ENCODE results near the gene GJD4. TPM values are rescaled to one million over a fixed set of nuclear protein-coding genes. Genes with fewer than 3 reads are reported as not detected.
A peak's percentile ranks its signal among the peaks of the same experiment; 100 is the strongest.

GJD4 gene
- total RNA-seq, 1 experiment from 2014 or later, result 0.33 TPM

GRCh38 chr10:35643151-35644049, 38.3 kb downstream of the GJD4 start:
- peak overlapping the region; percentile 86 for H2AFZ ChIP-seq (ENCODE audit: low read length)
- H3K9me3 ChIP-seq (ENCODE audit: low read length), result no peaks in the 10 kb centered on the region
- peaks cover 15% of the 10 kb centered on the region for H4K20me1 ChIP-seq (ENCODE audit: low read length)
- no peaks in the 10 kb centered on the region for H3K9me2 ChIP-seq (replicated peaks; ENCODE audit: low read length)
- H3K4me2 ChIP-seq (ENCODE audit: low read length), result peak overlapping the region; percentile 94
- TF ChIP-seq CTCF (conservative IDR thresholded peaks at IDR 0.05; ENCODE audit: low read depth, low read length) (peak; percentile 29; the same call in 1 of the 2 replicates), EZH2 (IDR thresholded peaks at IDR 0.05; ENCODE audit: low read length, unreplicated experiment) (no peak)
- CTCF ChIA-PET, result interaction anchor here (0.6 kb wide), 1 partner anchor 529 kb away, joined by 7 read pairs; no protein-coding TSS in a partner anchor
- ATAC-seq (peak; percentile 5), DNase-seq (peak; percentile 90)
- H3K36me3 ChIP-seq (ENCODE audit: low read depth, low read length), result peaks cover 9% of the 10 kb centered on the region
- peaks cover 10% of the 10 kb centered on the region for H3F3A ChIP-seq (ENCODE audit: low read length, unreplicated experiment)
- POLR2A ChIA-PET (ENCODE audit: unreplicated experiment), result interaction anchor here (0.6 to 0.8 kb wide), 2 partner anchors 139 to 1081 kb away, joined by 3 to 36 read pairs; no protein-coding TSS in a partner anchor
- BruUV-seq (replicated peaks), result no TSS peak
- H3K27ac ChIP-seq (ENCODE audit: low read length), result peak overlapping the region; percentile 2
- peak overlapping the region; percentile 86 for H3K9ac ChIP-seq (ENCODE audit: low read length)
- peaks cover 42% of the 10 kb centered on the region for H3K79me2 ChIP-seq (ENCODE audit: low read length)
- H3K27me3 ChIP-seq (ENCODE audit: low read length), result no peaks in the 10 kb centered on the region
- peaks cover 18% of the 10 kb centered on the region for H3K4me1 ChIP-seq (ENCODE audit: insufficient read depth, low read length)
- peak overlapping the region; percentile 80 for H3K4me3 ChIP-seq (ENCODE audit: low read length)
- intact Hi-C loops (cut with micrococcal nuclease), result loop anchor here (1.0 to 2.0 kb wide), 5 partner anchors 42 to 986 kb away; no protein-coding TSS in a partner anchor

- Histone ChIP-seq H3K79me2 (ENCODE audit: low read length) (peaks cover 34% of the 10 kb centered on the region), H3K9me3 (ENCODE audit: low read length) (no peaks in the 10 kb centered on the region), H3F3A (ENCODE audit: low read length, unreplicated experiment) (peaks cover 7% of the 10 kb centered on the region), H3K27me3 (ENCODE audit: low read length) (no peaks in the 10 kb centered on the region), H3K4me2 (ENCODE audit: low read length) (peak overlapping the region; percentile 94), H3K9ac (ENCODE audit: low read length) (peak overlapping the region; percentile 86), H4K20me1 (ENCODE audit: low read length) (peaks cover 9% of the 10 kb centered on the region), H3K27ac (ENCODE audit: low read length) (0 out of 2 replicates have a peak overlapping the region, but pooled peaks have one; percentile 2), H3K4me1 (ENCODE audit: insufficient read depth, low read length) (peaks cover 14% of the 10 kb centered on the region), H2AFZ (ENCODE audit: low read length) (peak overlapping the region; percentile 86), H3K9me2 (replicated peaks; ENCODE audit: low read length) (no peaks in the 10 kb centered on the region), H3K36me3 (ENCODE audit: low read depth, low read length) (peaks cover 5% of the 10 kb centered on the region), H3K4me3 (ENCODE audit: low read length) (peak overlapping the region; percentile 80)
- ATAC-seq (no peak), DNase-seq (no peak)
- POLR2A ChIA-PET (ENCODE audit: unreplicated experiment), result interaction anchor here (0.6 to 0.8 kb wide), 2 partner anchors 138 to 1080 kb away, joined by 3 to 36 read pairs; no protein-coding TSS in a partner anchor
- BruUV-seq (replicated peaks), result no TSS peak
- TF ChIP-seq EZH2 (IDR thresholded peaks at IDR 0.05; ENCODE audit: low read length, unreplicated experiment) (no peak), EZH2phosphoT487 (IDR thresholded peaks at IDR 0.05; ENCODE audit: borderline replicate concordance, low read length) (no peak), CTCF (conservative IDR thresholded peaks at IDR 0.05; ENCODE audit: low read depth, low read length) (no peak)
- intact Hi-C loops (cut with micrococcal nuclease), result no loop called here
- CTCF ChIA-PET, result interaction anchor here (0.6 kb wide), 1 partner anchor 528 kb away, joined by 7 read pairs; no protein-coding TSS in a partner anchor
Measured at GRCh38 chr10:35644050-35644950, 39.2 kb downstream of the GJD4 start.
